HepG2 (cell line): ENCODE results near the gene MRPS2.

Source experiments
- CTCF ChIP-seq: sonication (generic); formaldehyde crosslinking; IDR thresholded peaks from 2 replicates; pipeline ENCODE4 v1.5.0; 2020; ENCODE audit warnings: mild to moderate bottlenecking, missing genetic modification reagents, moderate library complexity
- E2F5 ChIP-seq: sonication (generic); formaldehyde crosslinking; conservative IDR thresholded peaks from 2 replicates; pipeline ENCODE4 v1.4.0; 2020; ENCODE audit warnings: missing genetic modification reagents
- EP300 ChIP-seq, 3 experiments: sonication (generic) in 1 of 3; formaldehyde crosslinking in 1 of 3; IDR thresholded peaks; 2 replicates each; pipeline versions ENCODE4 v1.5.1 to v1.6.1; 2011 to 2020; ENCODE audit warnings: low read depth in 2 of 3, low read length in 2 of 3, borderline replicate concordance in 1 of 3, improper control_type of control experiment in 1 of 3, mild to moderate bottlenecking in 1 of 3, missing genetic modification reagents in 1 of 3, moderate library complexity in 1 of 3
- MAFF ChIP-seq: IDR thresholded peaks from 2 replicates; pipeline ENCODE4 v1.6.1; 2011; ENCODE audit warnings: low read depth, low read length, improper control_type of control experiment
- MAZ ChIP-seq, 2 experiments: sonication (generic) in 1 of 2; formaldehyde crosslinking in 1 of 2; IDR thresholded peaks; 2 replicates each; pipeline versions ENCODE4 v1.5.0 to v1.6.1; 2012 to 2020; ENCODE audit warnings: low read depth in 2 of 2, mild to moderate bottlenecking in 2 of 2, borderline replicate concordance in 1 of 2, improper control_type of control experiment in 1 of 2, low read length in 1 of 2, missing genetic modification reagents in 1 of 2, moderate library complexity in 1 of 2
- POLR2AphosphoS5 ChIP-seq: IDR thresholded peaks from 2 replicates; pipeline ENCODE4 v1.6.1; 2012; ENCODE audit warnings: low read depth, low read length
- PRMT3 ChIP-seq: sonication (generic); formaldehyde crosslinking; IDR thresholded peaks from 2 replicates; pipeline ENCODE4 v1.8.1; 2022; ENCODE audit warnings: low read depth, mild to moderate bottlenecking, moderate library complexity, missing genetic modification reagents, borderline replicate concordance
- ZFP90 ChIP-seq: sonication (generic); formaldehyde crosslinking; IDR thresholded peaks from 2 replicates; pipeline ENCODE4 v1.8.0; 2022; ENCODE audit warnings: missing genetic modification reagents, mild to moderate bottlenecking, inconsistent platforms, borderline replicate concordance
- ZNF24 ChIP-seq: fragments of 450-650 bp; IDR thresholded peaks from 2 replicates; pipeline ENCODE4 v1.6.1; 2017; ENCODE audit warnings: antibody characterized with exemption, mild to moderate bottlenecking
- ZNF274 ChIP-seq: sonication (generic); formaldehyde crosslinking; IDR thresholded peaks from 2 replicates; pipeline ENCODE4 v1.5.1; 2020; ENCODE audit warnings: mild to moderate bottlenecking, missing genetic modification reagents
- ZNF331 ChIP-seq: sonication (generic); formaldehyde crosslinking; IDR thresholded peaks from 2 replicates; pipeline ENCODE4 v1.4.0; 2020; ENCODE audit warnings: missing genetic modification reagents

- TF ChIP-seq MAFF (no peak), CTCF (no peak), ZFP90 (no peak), PRMT3 (CRISPR knock-in tag) (no peak), MAZ (IDR thresholded peaks at IDR 0.05; ENCODE audit: borderline replicate concordance, low read depth, low read length) (no peak), MAZ (CRISPR knock-in tag; IDR thresholded peaks at IDR 0.05; ENCODE audit: low read depth) (no peak), POLR2AphosphoS5 (no peak), ZNF331 (no peak), ZNF274 (CRISPR knock-in tag) (no peak), EP300 (IDR thresholded peaks at IDR 0.05; ENCODE audit: low read depth in 2 of 2, low read length in 2 of 2) (no peak), EP300 (CRISPR knock-in tag; IDR thresholded peaks at IDR 0.05; ENCODE audit: borderline replicate concordance) (no peak), ZNF24 (no peak), E2F5 (CRISPR knock-in tag) (no peak)
Measured at GRCh38 chr9:135522931-135523330, 22.4 kb downstream of the MRPS2 start.
